Transverse colon (tissue), 4 donors: ENCODE measurements around the gene DMRTB1. TPM values are rescaled to one million over a fixed set of nuclear protein-coding genes. Genes with fewer than 3 reads are reported as not detected.

ENCODE experiments used
- DNase-seq: peaks from one replicate; pipeline ENCODE4 v3.0.0-alpha.2; 2019
- H3K27ac ChIP-seq, 4 donors: fragments of 200-600 bp; sonication (generic); 2 replicates each; pipeline ENCODE4 v1.5.1; 2016 to 2018; ENCODE audit warnings: inconsistent platforms in 4 of 4
- H3K27me3 ChIP-seq: fragments of 200-600 bp; sonication (generic); 2 replicates; pipeline ENCODE4 v1.5.1; 2017; ENCODE audit warnings: inconsistent platforms
- H3K36me3 ChIP-seq, 4 donors: fragments of 200-600 bp; sonication (generic); 2 replicates each; pipeline ENCODE4 v1.5.1; 2017 to 2019; ENCODE audit warnings: inconsistent platforms in 4 of 4
- H3K4me1 ChIP-seq, 4 donors: fragments of 200-600 bp; sonication (generic); 2 replicates each; pipeline ENCODE4 v1.5.1; 2017 to 2020; ENCODE audit warnings: inconsistent platforms in 4 of 4
- H3K4me3 ChIP-seq, 4 donors: fragments of 200-600 bp; sonication (generic); 1 replicate in 1 of 4; 2 replicates in 3 of 4; pipeline versions ENCODE4 v1.5.1 to v1.6.1; 2017 to 2019; ENCODE audit warnings: inconsistent platforms in 4 of 4
- H3K9me3 ChIP-seq, 2 donors: fragments of 200-600 bp; sonication (generic); 2 replicates each; pipeline ENCODE4 v1.5.1; 2017 to 2019; ENCODE audit warnings: inconsistent platforms in 2 of 2
- EP300 ChIP-seq: sonication (generic); formaldehyde crosslinking; IDR thresholded peaks from one replicate; pipeline ENCODE4 v1.6.1; 2017; ENCODE audit warnings: antibody characterized with exemption, low read depth
- POLR2A ChIP-seq: fragments of 450-650 bp; IDR thresholded peaks from one replicate; pipeline ENCODE4 v1.6.1; 2016; ENCODE audit warnings: antibody characterized with exemption, mild to moderate bottlenecking, moderate library complexity
- POLR2AphosphoS5 ChIP-seq, 3 donors: sonication (generic); formaldehyde crosslinking; IDR thresholded peaks; one replicate each; pipeline ENCODE4 v1.6.1; 2016; ENCODE audit warnings: antibody characterized with exemption in 3 of 3
- WGBS, 2 donors: methylation state at CpG; one replicate each; pipeline ENCODE4 v1.1.5; 2018; ENCODE audit warnings: low coverage in 1 of 2; 5-methylcytosine and 5-hydroxymethylcytosine counted together
- in situ Hi-C, 4 donors: fragments of 200-750 bp; cut with MboI; loops; one replicate each; pipeline versions ENCODE4 v1.15.0 to v1.15.1; 2017; ENCODE audit warnings: low sequenced_read_pairs in 3 of 4, low pct_ligation_motif_present in 1 of 4, low pct_unique_long_range_greater_than_20kb in 1 of 4
- intact Hi-C: fragments of 100-400 bp; cut with DNase I; formaldehyde crosslinking; loops from one replicate; pipeline ENCODE4 v1.15.1; 2023; ENCODE audit warnings: low total_unique reads
- total RNA-seq, 4 donors: library from RNA; depleted of rRNA; stranded (reverse); fragments of >200 nt; gene quantifications; one replicate each; pipeline ENCODE4 v1.1.0, GENCODE V29; 2016
- TF ChIP-seq, protein P1 (sequence below), 5 experiments: fragments of 200-600 bp in 3 of 5; fragments of 450-650 bp in 2 of 5; sonication (generic) in 3 of 5; IDR thresholded peaks; 1 replicate in 2 of 5; 2 replicates in 3 of 5; pipeline ENCODE4 v1.5.1; 2016 to 2017; ENCODE audit warnings: antibody characterized with exemption in 5 of 5, inconsistent platforms in 3 of 5, mild to moderate bottlenecking in 2 of 5, moderate library complexity in 1 of 5

DMRTB1 gene
- total RNA-seq, 4 donors from 2014 or later: not detected

- 72 to 73% methylated on average over 3 to 4 of the region's 4 CpGs for WGBS, 2 donors
- DNase-seq: no peak
- Histone ChIP-seq H3K27ac (no peak overlapping the region), H3K9me3 (no peaks in the 10 kb centered on the region), H3K27me3 (peaks cover 40% of the 10 kb centered on the region), H3K4me1 (no peaks in the 10 kb centered on the region), H3K36me3 (no peaks in the 10 kb centered on the region), H3K4me3 (no peak overlapping the region)
- intact Hi-C loops: loop anchor here (5.0 kb wide), 1 partner anchor 274 kb away; no protein-coding TSS in a partner anchor
- in situ Hi-C loops: loop anchor here in 3 of 4 donors (10.0 to 25.0 kb wide), 3 partner anchors 201 to 279 kb away; no protein-coding TSS in a partner anchor
- TF ChIP-seq POLR2A (no peak), EP300 (no peak), POLR2AphosphoS5 (IDR thresholded peaks at IDR 0.05) (no peak)
- TF ChIP-seq, protein P1, sequence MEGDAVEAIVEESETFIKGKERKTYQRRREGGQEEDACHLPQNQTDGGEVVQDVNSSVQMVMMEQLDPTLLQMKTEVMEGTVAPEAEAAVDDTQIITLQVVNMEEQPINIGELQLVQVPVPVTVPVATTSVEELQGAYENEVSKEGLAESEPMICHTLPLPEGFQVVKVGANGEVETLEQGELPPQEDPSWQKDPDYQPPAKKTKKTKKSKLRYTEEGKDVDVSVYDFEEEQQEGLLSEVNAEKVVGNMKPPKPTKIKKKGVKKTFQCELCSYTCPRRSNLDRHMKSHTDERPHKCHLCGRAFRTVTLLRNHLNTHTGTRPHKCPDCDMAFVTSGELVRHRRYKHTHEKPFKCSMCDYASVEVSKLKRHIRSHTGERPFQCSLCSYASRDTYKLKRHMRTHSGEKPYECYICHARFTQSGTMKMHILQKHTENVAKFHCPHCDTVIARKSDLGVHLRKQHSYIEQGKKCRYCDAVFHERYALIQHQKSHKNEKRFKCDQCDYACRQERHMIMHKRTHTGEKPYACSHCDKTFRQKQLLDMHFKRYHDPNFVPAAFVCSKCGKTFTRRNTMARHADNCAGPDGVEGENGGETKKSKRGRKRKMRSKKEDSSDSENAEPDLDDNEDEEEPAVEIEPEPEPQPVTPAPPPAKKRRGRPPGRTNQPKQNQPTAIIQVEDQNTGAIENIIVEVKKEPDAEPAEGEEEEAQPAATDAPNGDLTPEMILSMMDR (IDR thresholded peaks at IDR 0.05): no peak
Measured at GRCh38 chr1:53483656-53484055, 24.5 kb downstream of the DMRTB1 start.

DNA sequence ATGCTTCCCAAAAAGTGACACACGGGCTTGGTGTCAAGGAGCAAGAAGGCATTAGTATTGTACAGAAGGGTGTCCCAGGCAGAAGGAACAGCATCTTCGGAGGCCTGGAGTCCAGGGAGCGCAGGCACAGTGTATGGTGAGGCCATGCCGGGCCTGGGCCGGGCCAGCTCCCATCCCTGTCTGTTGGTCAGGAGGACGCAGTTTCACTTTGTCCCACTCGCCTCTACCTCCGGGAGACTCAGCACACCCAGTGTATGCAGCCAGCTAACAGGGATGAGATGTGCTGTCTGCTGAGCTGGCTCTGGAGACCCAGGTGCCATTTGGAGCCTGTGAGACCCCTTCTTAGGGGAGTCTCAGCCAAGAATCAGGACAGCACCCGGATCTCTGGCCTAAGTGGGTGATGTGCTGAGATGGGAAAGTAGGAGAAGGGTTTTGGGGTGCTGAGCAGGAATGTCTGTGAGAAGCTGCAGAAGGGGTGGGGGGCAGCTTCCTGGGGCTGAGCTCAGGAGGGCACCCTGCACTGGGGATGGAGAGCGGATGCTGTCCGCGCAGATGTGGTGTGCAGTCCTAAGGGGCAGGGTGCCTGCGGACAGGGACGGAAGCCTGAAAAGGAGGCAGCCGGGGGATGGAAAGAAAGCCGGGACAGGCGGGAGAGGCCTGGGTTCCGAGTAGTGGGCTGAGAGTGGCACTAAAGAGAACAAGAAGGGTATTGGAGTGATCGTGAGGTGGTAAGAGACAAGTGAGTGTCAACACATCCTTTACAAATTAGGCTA, 25.7 kb downstream of the DMRTB1 start:
- TF ChIP-seq POLR2A (no peak), EP300 (no peak), POLR2AphosphoS5 (IDR thresholded peaks at IDR 0.05) (no peak)
- TF ChIP-seq, protein P1 (IDR thresholded peaks at IDR 0.05): no peak
- Histone ChIP-seq H3K36me3 (no peaks in the 10 kb centered on the region), H3K4me1 (no peaks in the 10 kb centered on the region), H3K27me3 (peaks cover 45% of the 10 kb centered on the region), H3K9me3 (no peaks in the 10 kb centered on the region), H3K4me3 (no peak overlapping the region), H3K27ac (no peak overlapping the region)
- DNase-seq: no peak
- in situ Hi-C loops (loop anchor here (5.0 to 25.0 kb wide), 4 partner anchors 200 to 277 kb away; no protein-coding TSS in a partner anchor), intact Hi-C loops (loop anchor here (5.0 kb wide), 2 partner anchors 107 to 272 kb away; no protein-coding TSS in a partner anchor)
- WGBS, 2 donors: 77 to 87% methylated on average over 10 to 19 of the region's 19 CpGs

GRCh38 chr1:53485478-53486394, 26.5 kb downstream of the DMRTB1 start:
- peak; percentile 72 for DNase-seq
- Histone ChIP-seq H3K4me3 (no peak overlapping the region), H3K27me3 (peaks cover 52% of the 10 kb centered on the region), H3K9me3 (no peaks in the 10 kb centered on the region), H3K36me3 (no peaks in the 10 kb centered on the region), H3K27ac (no peak overlapping the region), H3K4me1 (no peaks in the 10 kb centered on the region)
- WGBS, 2 donors: 7 to 28% methylated on average over 2 to 27 of the region's 27 CpGs
- in situ Hi-C loops (loop anchor here (5.0 to 25.0 kb wide), 4 partner anchors 199 to 277 kb away; no protein-coding TSS in a partner anchor), intact Hi-C loops (loop anchor here (5.0 kb wide), 1 partner anchor 107 kb away; no protein-coding TSS in a partner anchor)
- no peak for TF ChIP-seq POLR2A
- TF ChIP-seq, protein P1 (IDR thresholded peaks at IDR 0.05): peak; percentile 73 to 81 (median 79)
- TF ChIP-seq EP300: no peak
